IPS-18c (cell line): ENCODE measurements around the gene RILPL2.
"Not testable (repeated sequence)": the region's sequence is repeated elsewhere in the genome, so short reads cannot be mapped to it uniquely, and the experiment has no call there.

ENCODE experiments used
- H3K4me3 ChIP-seq: 2 replicates; pipeline ENCODE4 v1.7.0; 2013; ENCODE audit warnings: low read depth, mild to moderate bottlenecking, low read length, moderate library complexity; ENCODE audit not compliant: insufficient read depth
- H3K9me3 ChIP-seq: one replicate; pipeline ENCODE4 v1.6.1; 2013; ENCODE audit warnings: mild to moderate bottlenecking, low read length, moderate library complexity; ENCODE audit not compliant: control insufficient read depth, insufficient read depth

Gene RILPL2

DNA sequence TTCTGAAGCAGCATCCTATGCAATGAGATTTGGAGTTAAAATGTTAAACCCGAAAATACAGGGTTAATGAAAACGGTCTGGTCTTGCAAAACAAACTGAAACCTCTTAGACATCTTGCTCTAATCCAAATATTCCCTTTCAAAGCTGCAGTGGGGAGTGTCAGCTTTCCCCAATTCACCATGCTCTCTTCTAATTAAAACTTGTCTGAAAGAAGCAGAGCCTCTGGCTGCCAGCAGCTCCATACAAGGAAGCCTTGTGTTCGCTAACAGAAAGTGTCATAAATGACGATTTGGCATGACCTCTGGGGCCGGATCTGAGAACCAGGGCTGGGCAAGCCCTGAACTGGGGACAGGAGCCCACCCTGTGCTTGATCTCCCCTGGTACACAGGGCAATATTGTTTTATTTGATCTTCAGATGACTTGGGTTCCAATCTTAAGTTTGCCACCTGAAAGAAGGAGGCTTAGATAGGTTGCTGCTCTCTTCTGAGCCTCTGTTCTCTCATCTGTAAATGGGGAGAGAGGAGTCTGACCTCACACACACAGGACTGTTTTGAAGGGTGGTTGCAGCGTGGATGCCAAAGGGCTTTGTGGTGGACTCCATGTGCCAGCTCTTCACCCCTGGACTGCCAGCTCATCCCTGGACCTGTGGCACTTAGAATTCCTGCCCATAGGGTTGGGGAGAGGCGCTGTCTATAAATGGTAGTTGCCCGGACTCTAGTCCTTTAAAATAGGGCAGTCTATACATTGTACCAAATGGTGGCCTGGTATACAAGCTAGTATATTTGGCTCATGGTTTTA lies 44.7 kb downstream of the RILPL2 start:
- Histone ChIP-seq H3K9me3 (no peaks in the 10 kb centered on the region), H3K4me3 (no peak overlapping the region)

DNA sequence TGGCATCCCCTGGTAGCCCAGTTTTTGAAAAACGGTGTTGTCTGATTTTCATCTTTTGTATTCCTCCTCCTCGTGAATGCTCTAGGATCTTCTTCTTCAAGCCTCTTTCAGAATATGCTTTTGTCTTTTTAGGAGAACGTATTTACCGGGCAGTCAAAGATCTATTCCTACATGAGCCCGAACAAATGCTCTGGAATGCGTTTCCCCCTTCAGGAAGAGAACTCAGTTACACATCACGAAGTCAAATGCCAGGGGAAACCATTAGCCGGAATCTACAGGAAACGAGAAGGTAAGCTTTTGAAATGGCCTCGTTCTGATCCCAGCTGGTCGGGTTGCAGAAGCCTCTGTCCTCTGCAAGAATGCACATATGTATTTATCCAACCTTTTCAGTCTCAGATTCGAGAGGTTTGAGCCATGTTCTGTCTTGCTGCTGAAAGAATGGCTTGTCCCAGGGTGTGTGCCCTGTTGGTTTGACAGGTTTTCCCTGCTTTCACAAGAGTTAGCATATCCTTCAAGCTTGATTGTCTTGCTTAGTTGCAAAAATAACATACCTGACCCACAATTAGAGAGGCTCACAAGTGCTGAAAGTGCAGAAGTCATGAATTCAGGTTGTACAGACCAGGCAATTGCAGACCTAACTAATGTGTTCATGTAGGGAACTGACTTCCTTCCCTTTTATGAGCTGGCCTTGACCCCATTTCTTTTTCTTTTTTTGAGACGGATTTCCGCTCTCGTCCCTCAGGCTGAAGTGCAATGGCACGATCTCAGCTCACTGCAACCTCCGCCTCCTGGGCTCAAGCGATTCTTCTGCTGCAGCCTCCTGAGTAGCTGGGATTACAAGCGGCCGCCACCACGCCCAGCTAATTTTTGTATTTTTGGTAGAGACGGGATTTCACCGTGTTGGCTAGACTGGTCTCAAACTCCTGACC lies 45.7 kb downstream of the RILPL2 start:
- Histone ChIP-seq H3K4me3 (0 out of 2 replicates have a peak overlapping the region, but pooled peaks have one; percentile 71), H3K9me3 (no peaks in the 10 kb centered on the region)

DNA sequence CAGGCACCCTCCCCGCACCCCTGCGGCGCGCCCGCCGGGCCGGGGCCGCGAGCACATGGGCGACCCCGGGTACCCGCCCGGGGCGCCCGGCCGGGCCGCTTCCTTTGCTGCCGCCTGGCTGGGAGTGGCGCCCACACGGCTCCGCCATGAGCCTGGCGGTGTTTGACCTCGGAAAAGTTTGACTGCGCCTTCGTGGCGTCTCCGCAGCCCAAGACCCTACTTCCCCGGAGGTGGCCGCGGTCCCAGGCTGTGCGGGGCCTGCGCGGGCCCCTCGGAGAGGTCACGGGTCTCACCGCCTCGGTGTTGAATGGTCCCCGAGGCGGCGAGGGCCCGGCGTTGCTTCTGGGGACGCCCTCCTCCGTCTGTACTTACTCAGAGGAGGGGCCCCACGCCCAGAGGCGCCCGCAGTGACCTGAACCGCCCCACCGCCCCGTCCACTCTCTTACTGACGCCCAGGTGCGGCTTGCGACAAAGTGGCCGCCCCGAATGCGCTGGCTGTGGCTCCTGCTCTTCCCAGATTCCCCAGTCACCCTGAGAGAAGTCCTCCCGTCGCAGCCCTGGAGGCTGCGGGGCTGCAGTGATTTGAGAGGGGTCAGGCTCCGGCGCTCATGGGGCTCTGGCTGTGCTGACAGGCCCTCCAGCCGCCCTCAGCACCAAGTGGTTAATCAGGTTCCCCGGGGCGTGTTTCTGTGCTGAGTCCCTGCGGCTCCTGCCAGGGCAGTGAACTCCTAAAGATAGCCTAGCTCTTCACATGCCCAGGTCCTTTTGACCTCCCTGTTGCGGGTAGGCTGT lies 46.7 kb downstream of the RILPL2 start:
- H3K4me3 ChIP-seq, result peak overlapping the region; percentile 71
- no peaks in the 10 kb centered on the region for H3K9me3 ChIP-seq

DNA sequence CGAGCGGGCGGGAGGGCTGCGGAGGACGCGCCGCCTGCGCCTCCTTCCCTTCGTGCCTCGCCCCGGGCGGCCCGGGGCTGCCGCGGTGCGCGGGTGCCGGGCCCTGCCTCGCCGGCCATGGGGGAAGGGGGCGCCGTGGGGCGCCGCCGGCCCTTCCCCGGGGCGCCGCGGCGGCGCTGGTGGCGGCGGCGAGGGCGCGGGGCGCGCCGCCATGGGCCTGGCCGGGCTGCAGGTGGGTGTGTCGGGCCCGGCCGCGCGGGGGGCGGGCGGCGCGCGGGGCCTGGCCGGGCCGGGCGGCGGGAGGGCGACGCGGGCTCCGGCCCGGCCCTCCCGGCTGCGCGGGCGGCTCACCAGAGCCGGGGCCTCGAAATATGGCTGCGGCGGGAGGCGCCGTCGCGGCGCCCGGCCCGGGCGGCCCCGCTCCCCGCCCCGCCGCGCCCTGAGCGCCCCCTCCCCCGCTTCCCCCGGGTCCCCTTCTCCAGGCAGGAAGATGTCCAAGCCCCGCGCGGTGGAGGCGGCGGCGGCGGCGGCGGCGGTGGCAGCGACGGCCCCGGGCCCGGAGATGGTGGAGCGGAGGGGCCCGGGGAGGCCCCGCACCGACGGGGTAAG lies 47.4 kb downstream of the RILPL2 start:
- Histone ChIP-seq H3K9me3 (no peaks in the 10 kb centered on the region), H3K4me3 (peak overlapping the region; percentile 71; the same call in 1 of the 2 replicates)

DNA sequence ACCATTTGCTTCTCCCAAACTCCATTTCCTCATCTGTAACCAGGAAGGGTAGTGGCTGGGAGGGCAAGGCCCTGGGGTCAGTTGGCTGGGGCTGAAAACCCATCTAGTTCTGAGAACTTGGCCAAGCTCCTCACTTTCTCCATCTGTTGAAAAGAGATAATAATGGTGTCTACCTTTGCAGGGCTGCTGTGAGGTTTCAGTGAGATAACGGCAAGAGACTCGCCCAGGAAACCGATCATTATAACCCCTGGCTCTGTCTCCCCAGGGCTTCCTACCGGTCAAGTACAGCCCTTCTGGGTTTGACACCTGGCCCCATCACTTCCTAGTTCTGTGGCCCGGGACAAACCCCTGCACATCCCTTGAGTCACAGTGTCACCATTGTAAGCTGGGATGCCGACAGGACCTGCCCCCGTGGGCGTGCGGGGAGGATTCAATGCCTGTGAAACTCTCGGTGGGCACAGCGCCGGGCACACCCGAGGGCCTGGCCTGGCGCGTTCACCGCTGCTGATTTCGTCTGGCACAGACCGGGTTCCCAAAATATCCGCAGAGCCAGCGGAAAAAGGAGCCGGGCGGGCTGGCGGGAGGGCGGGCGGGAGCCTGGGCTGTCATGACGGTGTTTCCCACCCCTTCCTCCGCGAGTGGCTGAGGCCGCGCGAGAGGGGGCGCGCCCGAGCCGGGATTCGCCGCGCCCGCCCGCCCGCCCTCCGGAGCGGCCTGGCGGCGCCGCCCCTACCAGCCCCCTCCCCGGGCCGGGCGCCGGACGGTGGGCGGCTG lies 48.1 kb downstream of the RILPL2 start:
- H3K4me3 ChIP-seq, result peak overlapping the region; percentile 56
- no peaks in the 10 kb centered on the region for H3K9me3 ChIP-seq

DNA sequence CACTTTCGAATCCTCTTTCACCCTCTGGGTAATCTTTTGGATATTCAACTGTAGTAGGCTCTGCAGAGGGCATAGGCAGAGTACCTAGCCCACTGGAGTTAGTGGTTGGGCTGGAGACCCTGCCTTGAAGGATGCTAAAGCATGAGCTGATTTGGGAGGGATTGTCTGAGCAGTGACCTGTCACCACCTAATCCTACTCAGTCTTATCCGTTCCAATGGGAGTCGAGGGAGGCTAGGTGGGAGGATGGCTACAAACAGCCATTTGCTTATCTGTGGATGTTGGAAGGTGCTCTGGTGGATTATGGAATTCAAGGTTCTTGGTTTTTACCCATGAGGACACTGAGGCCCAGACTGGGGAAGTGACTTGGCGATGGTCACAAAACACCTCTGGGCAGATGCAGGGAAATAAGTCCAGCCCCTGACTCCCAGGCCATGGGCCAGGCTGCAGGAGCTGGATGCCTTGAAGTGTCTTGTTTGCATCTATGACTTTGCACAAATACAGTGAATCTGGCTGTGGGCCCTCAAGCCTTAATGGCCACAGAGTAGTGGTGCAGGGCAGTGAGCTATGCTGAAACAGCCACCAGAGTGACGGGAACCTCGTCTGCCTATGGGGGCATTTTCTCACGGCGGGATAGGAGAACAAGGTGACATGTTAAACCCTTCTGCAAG lies 48.8 kb downstream of the RILPL2 start:
- Histone ChIP-seq H3K4me3 (no peak overlapping the region), H3K9me3 (no peaks in the 10 kb centered on the region)

DNA sequence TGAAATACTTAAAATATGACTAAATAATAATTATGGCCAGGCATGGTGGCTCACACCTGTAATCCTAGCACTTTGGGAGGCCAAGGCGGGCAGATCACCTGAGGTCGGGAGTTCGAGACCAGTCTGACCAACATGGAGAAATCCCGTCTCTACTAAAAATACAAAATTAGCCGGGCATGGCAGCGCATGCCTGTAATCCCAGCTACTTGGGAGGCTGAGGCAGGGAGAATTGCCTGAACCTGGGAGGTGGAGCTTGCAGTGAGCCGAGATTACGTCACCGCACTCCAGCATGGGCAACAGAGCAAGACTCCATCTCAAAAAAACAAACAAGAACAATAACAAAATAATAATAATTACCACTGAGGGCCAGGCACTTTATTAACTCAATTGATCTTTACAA lies 50.9 kb downstream of the RILPL2 start:
- H3K4me3 ChIP-seq, H3K9me3 ChIP-seq: not testable (repeated sequence)

DNA sequence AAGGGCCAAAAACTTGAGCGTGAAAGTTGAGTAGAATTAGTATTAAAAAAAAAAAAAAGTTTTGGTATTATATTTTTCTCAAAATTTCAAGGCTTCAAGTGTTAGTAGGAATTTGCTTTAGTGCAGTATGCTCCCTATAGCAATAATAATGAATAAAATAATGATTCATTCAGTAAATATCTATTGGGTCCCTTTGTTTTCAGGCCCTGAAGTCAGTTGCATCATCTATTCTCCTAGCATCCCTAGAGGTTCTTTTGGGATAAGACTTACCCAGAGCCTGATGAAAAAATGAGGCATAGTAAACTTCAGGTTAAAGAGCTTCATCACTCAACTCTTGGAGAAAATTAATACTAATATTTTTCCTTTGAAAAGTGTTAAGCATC lies 51.5 kb downstream of the RILPL2 start:
- H3K4me3 ChIP-seq, result peak overlapping the region; percentile 90
- no peaks in the 10 kb centered on the region for H3K9me3 ChIP-seq

DNA sequence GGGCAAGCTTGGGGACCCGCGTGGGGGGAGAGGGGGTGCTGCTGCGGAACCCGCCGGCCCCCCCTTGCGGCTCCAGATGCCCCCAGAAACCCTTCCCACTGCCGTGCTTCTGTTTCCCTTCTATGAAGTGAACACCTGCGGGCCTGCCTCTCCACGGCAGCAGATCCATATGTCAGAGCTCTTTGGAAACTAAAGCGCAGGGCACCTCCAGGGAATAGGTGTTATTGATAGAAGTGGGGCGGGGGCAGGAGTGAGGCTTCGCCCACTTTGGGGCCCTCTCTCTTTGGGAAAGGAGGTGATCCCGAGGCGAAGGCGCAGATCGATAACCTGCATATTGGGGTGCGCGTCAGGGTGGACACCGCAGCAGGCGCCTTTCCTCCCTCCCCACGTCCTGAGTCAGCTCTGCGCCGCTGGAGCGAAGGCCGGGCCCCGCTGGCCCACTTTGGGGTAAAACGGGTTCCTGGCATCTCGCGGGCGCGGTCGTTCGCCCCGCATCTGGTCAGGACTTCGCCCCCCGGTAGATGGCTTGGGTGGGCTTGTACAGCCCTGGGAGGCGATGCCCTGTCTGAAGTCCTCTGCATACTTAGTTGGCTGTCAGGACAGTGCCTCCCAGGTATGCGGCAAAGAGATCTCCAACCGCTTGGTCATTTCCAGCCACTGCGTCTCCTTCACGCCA lies 52.0 kb downstream of the RILPL2 start:
- no peaks in the 10 kb centered on the region for H3K9me3 ChIP-seq
- H3K4me3 ChIP-seq, result peak overlapping the region; percentile 90

DNA sequence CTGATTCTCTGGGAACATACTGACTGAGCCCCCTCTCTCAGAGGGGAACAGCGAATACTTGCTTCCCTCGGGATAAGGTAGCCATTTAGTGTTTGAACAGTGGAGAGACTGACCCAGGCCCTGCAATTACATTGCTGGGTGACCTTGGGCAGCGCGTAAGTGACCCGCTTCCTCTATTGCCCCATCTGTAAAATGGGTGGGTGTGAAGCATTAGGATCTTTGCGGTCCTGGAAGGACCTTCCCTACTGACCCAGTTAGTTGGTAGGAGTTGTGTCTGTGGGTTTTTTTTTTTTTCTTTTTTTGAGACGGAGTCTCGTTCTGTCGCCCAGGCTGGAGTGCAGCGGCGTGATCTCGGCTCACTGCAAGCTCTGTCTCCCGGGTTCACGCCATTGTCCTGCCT lies 53.8 kb downstream of the RILPL2 start:
- Histone ChIP-seq H3K9me3 (no peaks in the 10 kb centered on the region), H3K4me3 (0 out of 2 replicates have a peak overlapping the region, but pooled peaks have one; percentile 9)

DNA sequence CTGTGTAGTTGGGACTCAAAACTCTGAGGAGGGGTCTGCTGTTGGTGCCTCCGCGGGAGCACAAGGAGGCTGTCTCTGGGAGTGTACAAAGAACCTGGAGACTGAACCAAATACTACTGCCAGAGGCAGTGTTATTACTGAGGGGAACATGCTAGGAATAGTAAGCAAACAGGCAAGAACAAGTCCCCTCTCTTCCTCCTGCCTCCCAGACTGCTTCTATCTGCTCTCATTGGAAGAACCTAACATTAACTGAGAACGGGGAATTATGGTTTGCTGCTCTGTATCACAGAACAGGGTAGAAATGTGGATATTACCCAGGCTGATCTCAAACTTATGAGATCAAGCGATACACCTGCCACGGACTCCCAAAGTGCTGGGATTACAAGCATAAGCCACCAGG lies 57.1 kb downstream of the RILPL2 start:
- Histone ChIP-seq H3K4me3 (no peak overlapping the region), H3K9me3 (no peaks in the 10 kb centered on the region)

DNA sequence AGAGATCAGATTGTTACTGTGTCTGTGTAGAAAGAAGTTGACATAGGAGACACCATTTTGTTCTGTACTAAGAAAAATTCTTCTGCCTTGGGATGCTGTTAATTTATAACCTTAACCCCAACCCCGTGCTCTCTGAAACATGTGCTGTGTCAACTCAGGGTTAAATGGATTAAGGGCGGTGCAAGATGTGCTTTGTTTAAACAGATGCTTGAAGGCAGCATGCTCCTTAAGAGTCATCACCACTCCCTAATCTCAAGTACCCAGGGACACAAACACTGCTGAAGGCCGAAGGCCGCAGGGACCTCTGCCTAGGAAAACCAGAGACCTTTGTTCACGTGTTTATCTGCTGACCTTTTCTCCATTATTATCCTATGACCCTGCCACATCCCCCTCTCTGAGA lies 64.1 kb downstream of the RILPL2 start:
- H3K4me3 ChIP-seq, H3K9me3 ChIP-seq: not testable (repeated sequence)

DNA sequence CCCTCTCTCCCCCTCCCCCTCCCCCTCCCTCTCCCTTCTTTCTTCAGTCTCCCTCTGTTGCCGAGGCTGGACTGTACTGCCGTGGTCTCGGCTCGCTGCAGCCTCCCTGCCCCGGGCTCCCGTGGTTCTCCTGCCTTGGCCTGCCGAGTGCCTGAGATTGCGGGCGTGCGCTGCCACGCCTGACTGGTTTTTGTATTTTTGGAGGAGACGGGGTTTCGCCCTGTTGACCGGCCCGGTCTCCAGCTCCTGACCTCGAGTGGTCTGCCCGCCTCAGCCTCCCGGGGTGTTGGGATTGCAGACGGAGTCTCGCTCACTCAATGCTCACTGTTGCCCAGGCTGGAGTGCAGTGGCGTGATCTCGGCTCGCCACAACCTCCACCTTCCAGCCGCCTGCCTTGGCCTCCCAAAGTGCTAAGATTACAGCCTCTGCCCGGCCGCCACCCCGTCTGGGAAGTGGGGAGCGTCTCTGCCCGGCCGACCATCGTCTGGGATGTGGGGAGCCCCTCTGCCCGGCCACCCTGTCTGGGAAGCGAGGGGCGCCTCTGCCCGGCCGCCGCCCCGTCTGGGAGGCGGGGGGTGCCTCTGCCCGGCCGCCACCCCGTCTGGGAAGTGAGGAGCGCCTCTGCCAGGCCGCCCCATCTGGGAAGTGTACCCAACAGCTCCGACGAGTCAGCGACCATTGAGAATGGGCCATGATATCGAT lies 64.7 kb downstream of the RILPL2 start:
- H3K9me3 ChIP-seq, H3K4me3 ChIP-seq: not testable (repeated sequence)

DNA sequence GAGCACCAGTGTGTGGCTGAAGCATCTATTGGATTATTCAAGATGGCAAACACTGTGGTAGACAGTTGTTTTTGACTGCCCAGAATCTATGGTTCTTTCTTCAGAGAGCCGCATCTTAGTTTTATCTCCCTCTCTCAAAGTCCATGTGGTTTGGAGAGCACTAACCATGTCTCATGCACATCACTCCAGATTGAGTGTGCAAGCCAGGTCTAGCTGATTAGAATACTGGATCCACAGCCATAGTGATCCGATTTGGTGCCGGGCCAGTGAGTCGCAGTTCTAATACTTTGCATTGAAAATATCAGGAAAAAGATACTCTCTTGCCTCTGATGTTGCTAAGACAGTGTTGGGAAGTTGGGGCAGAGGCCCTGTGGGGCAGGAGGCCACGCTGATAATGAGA lies 67.3 kb downstream of the RILPL2 start:
- H3K9me3 ChIP-seq, result no peaks in the 10 kb centered on the region
- no peak overlapping the region for H3K4me3 ChIP-seq

DNA sequence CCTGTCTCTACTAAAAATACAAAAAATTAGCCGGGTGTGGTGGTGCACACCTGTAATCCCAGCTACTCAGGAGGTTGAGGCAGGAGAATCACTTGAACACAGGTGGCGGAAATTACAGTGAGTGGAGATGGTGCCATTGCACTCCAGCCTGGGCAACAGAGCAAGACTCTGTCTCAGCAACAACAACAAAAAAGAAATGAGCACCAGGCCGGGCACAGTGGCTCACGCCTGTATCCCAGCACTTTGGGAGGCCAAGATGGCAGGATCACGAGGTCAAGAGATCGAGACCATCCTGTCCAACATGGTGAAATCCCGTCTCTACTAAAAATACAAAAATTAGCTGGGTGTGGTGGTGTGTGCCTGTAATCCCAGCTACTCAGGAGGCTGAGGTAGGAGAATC lies 68.1 kb downstream of the RILPL2 start:
- H3K9me3 ChIP-seq, H3K4me3 ChIP-seq: not testable (repeated sequence)
